Head of caudate nucleus (tissue), 42 donors: ENCODE results near the gene HPCAL4.

Experiments used
- DNase-seq, 42 donors: peaks; one replicate each; pipeline versions ENCODE4 v3.0.0 to v3.0.0-alpha.2; 2020 to 2021; ENCODE audit warnings: mixed read lengths in 7 of 42
- intact Hi-C: fragments of 100-400 bp; cut with DNase I; formaldehyde crosslinking; loops from one replicate; pipeline ENCODE4 v1.15.0; 2022

The HPCAL4 gene

DNA sequence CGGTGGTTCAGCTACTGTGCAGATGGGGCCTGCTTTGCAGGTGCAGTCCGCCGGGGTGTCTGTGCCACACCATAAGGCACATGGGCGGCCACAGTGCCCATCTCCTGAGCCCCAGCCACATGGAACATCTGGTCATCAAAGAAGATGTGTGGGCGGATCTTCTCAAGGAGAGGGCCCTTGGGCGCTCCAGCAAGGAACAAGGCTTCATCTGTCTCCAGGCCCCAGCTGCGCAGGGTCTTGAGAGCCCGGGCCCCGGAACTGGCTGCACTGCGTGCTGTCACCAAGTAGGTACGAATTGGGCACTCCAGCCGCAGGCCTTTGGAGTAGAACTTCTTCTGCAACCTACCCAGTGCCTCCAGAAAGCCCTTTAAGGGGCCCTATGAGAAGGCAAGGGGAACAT lies 32.1 kb downstream of the HPCAL4 start:
- DNase-seq: no peak
- intact Hi-C loops: no loop called here

- intact Hi-C loops: no loop called here
- DNase-seq: peak in 39 of 42 donors; percentile 22 to 82 (median 56)
These were observed 33.2 kb downstream of the HPCAL4 start for GRCh38 chr1:39657923-39658485.

- intact Hi-C loops: no loop called here
- DNase-seq: peak in 1 of 42 donors; percentile 27
These were observed 33.8 kb downstream of the HPCAL4 start for GRCh38 chr1:39657402-39657801.

DNA sequence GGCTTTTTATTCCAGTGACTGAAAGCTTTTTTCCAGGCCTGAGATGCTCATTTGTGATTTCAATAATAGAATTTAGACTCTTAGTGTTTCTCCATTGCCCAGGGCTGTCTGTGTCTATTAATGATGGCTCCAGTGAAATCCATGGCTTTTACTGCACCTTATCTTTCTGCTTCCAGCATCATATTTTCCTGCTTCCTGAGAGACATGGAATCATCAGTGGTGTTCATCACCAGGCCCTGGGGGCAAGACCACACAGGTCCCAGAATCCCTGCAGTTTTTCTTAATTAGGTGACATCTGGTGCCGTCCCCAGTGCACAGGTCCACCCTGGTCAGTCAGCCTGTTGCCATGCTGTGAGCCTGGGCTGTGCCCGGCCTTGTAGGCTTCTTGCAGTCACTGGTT lies 34.8 kb downstream of the HPCAL4 start:
- intact Hi-C loops: no loop called here
- DNase-seq: no peak

GRCh38 chr1:39655578-39656268 lies 35.5 kb downstream of the HPCAL4 start:
- DNase-seq: peak in 4 of 42 donors; percentile 18 to 41 (median 28)
- intact Hi-C loops: no loop called here

GRCh38 chr1:39654291-39654690 lies 36.9 kb downstream of the HPCAL4 start:
- intact Hi-C loops: no loop called here
- no peak for DNase-seq

DNA sequence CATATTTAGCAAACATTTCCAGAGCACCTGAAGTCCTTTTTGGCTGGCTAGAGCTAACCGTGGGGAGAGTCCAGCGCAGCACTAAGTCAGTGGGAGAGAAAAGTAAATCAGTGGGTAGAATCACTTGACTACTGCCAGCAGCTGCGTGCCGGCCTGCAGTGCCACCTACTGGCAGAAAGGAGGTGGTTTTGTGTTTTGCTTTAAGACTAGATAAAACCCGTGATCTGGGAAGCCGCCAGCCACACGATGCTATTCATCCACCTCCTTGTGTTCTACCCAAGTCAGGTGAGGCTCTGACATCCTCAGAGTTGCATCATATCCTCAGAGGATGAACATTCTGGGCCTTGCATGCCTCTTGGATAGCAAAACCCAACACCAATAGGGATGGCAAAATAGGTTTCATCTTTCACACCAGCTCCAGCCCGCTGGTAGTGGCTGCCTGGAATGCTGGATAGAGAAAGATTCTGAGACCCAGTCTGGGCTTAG lies 37.6 kb downstream of the HPCAL4 start:
- DNase-seq: peak; percentile 74 to 92 (median 85)
- intact Hi-C loops: loop anchor here (2.0 kb wide), 1 partner anchor 47 kb away; no protein-coding TSS in a partner anchor

- intact Hi-C loops: loop anchor here (2.0 kb wide), 1 partner anchor 46 kb away; no protein-coding TSS in a partner anchor
- DNase-seq: no peak
These were observed 38.7 kb downstream of the HPCAL4 start for GRCh38 chr1:39652554-39652953.

DNA sequence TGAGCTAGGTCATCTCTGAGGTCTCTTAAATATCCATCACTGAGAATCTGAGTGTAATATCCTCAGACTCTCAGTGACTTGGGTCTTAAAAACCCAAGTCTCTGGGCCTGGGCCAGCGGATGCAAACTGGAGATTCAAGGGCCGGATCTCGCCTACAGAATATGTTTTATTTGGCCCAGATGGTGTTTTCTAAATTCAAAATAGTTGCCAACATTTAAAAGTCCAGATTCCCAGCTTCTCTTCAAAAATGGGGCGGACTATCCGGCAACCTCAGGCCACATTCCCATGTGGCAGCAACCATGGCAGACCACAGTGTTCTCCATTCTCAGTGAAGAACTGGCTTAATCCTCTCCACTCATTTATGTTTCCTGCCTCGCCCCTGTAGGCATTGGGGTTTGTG lies 39.1 kb downstream of the HPCAL4 start:
- intact Hi-C loops: loop anchor here (2.0 kb wide), 1 partner anchor 45 kb away; no protein-coding TSS in a partner anchor
- no peak for DNase-seq

GRCh38 chr1:39650431-39650830 lies 40.8 kb downstream of the HPCAL4 start:
- intact Hi-C loops: no loop called here
- no peak for DNase-seq

DNA sequence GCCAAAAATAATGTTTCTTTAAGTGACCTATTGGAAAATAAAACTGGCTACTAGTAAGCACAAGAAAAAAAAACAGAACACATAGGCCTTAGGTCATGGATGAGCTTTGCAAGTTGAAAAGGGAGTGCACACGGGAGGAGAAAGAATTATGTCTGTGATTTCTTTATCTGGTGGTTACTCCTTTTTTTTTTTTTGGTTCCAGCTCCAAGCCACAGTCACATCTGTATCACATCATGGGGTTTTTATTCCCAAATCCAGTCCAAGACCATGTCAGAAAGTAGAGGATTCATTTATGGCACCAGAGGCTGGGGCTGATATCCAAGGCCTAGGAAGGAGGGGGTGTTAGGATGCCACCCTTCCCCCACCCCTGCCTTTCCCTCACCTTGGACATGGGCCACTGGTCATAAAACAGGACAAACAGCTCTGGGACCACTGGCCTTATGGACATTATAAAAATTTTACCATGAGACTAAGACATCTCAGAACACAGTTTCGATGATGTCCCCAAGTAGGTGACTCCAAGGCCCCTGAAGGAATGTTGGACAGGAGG lies 41.5 kb downstream of the HPCAL4 start:
- intact Hi-C loops: no loop called here
- DNase-seq: no peak

GRCh38 chr1:39648496-39648895 lies 42.7 kb downstream of the HPCAL4 start:
- intact Hi-C loops: no loop called here
- no peak for DNase-seq

- intact Hi-C loops: no loop called here
- no peak for DNase-seq
These were observed 44.0 kb downstream of the HPCAL4 start for GRCh38 chr1:39647247-39647646.

DNA sequence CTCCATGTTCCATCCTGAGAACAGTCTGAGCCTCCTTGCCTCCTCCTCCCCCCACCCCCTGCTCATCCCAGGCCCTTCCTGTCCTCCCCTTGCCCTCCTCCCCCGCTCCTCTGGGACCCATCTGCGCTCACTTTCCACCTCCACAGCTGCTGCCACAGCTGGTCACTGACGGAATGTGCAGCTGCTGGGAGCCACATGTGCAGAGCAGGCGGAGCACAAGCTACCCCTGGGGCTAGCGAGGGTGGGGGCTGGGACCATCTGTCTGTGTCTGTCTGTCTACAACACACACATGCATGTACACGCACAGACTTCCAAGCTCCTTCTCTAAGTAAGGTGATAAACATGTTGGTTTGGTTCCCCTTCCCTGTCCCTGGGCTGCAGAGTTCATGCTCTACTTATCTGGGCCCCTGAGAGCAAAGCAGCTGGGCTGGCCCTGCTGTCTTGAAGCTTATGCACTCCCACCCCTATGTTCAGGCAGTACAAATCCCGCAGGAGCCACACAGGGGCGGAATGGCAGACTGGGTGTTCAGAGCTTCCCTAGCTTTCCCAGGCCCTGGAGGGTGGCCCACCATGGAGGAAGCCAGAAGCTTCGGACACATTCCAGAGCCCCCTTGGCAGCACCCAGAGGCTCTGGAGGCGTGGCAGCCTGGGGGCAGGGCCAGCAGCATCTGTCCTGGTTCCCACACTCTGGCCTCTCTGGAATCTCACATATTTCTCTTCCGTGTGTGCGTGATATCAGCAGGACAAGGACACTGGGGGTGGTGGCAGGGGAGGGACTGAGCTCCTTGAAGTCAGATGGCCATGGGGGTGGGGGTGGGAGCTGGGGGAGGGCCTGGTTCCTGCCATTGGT lies 44.8 kb downstream of the HPCAL4 start:
- intact Hi-C loops: no loop called here
- no peak for DNase-seq

GRCh38 chr1:39645411-39646043 lies 45.7 kb downstream of the HPCAL4 start:
- no peak for DNase-seq
- intact Hi-C loops: no loop called here

DNA sequence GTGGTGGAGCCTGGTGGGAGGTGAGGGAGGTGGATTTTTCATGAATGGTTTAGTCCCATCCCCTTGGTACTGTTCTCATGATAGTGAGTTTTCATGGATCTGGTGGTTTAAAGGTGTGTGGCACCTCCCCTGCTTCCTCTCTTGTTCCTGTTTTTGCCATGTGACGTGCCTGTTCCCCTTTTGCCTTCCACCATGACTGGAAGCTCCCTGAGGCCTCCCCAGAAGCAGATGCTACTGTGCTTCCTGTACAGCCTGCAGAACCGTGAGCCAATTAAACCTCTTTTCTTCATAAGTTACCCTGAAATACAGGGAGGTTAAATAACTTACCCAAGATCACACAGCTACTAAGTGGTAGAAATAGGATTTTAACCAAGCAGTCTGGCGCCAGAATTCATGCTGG lies 47.5 kb downstream of the HPCAL4 start:
- no peak for DNase-seq
- intact Hi-C loops: no loop called here

- intact Hi-C loops: no loop called here
These were observed 48.4 kb downstream of the HPCAL4 start for GRCh38 chr1:39642796-39643195.

DNA sequence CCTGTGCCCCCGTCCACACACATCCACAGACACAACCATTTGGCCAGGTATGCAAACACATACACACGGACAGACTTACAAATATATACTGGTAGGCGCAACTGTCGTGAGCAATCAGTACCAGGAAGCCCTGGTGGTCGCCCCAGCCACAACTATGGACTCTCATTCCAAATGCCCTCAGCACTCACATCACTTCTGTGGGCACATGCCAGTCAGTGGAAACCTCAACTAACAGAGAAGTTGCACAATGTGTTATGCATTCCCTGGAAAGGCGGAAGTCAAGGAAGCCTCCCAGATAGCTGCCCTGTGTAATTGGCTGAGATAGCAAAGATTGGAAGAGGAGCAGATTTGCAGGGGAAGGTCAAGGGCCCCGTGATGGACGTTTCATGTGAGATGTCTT lies 50.4 kb downstream of the HPCAL4 start:
- DNase-seq: no peak
- intact Hi-C loops: no loop called here

More at GRCh38 chr1:39642796-39643195, 48.4 kb downstream of the HPCAL4 start:
- DNase-seq: no peak
